GM12892 (cell line): ENCODE data around the gene SNRNP70.
A peak's percentile ranks its signal among the peaks of the same experiment; 100 is the strongest.

Source experiments
- DNase-seq: peaks from one replicate; pipeline ENCODE4 v3.0.0; 2011; ENCODE audit not compliant: insufficient read length
- FAIRE-seq: peaks from 2 replicates; lab custom pipeline; 2011; peaks lifted over from hg19 to GRCh38; lab: Jason Lieb, UNC
- POLR2A ChIP-seq: IDR thresholded peaks from 2 replicates; pipeline ENCODE4 v1.6.1; 2011; ENCODE audit warnings: low read depth, low read length, control low read depth
- POLR2AphosphoS5 ChIP-seq: IDR thresholded peaks from 2 replicates; pipeline ENCODE4 v1.6.1; 2011; ENCODE audit warnings: low read depth, low read length, control low read depth
- TAF1 ChIP-seq: IDR thresholded peaks from 2 replicates; pipeline ENCODE4 v1.6.1; 2011; ENCODE audit warnings: low read depth, mild to moderate bottlenecking, control low read depth, low read length, borderline replicate concordance

Gene SNRNP70

DNA sequence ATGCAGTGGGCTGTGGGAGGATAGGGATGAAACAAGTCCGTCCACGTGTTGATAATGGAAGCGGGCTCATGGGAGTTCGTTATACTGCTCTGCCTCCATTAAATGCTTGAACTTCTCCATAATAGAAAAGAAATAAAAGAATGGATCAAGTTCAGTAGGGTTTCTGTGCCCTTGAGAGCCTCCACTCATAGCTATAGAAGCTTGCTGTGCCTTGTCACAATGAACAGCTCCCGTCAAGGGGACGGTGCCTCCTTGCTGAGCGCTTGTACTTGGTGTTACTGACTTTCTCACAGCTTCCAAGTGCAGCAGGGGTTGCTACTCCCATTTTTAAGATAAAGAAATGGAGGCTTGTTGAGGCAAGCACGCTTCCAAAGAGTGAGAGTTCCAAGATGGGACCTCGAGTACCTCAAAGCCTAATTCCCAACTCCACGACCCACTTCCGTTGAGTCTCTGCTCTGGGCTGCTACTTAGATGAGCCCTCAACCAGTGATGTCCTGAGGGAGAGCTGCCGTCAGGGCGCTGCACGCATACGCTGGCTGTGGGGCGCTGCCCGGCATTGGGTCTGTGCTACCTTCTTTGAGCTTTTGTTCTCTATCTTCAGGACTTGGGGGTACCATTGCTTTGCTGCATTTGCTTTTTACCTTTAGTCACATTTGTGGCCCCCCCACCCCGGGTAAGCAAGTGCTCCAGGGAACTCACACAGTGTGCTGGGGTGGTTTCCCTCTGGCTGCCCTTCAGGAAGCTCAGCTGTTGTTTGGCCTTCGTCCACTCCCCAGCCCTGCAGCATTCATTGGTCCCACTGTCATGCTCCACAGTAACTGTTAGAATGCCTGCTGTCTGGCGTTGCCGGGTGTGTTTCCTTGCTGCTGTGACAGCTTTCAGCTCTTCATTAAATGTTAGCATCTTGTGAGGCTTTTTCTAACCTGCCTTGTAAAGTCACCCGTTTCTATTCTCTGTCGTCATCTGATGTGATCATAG, 9.5 kb downstream of the SNRNP70 start:
- DNase-seq: no peak
- TF ChIP-seq TAF1 (no peak), POLR2AphosphoS5 (peak; percentile 29), POLR2A (peak; percentile 25; the same call in 1 of the 2 replicates)
- no peak for FAIRE-seq

- peak; percentile 96 for FAIRE-seq
- TF ChIP-seq POLR2AphosphoS5: peak; percentile 55; the same call in 1 of the 2 replicates
- no peak for TF ChIP-seq TAF1
- peak; percentile 70 for DNase-seq
Measured at GRCh38 chr19:49097453-49098288, 12.4 kb downstream of the SNRNP70 start.

- DNase-seq (no peak), FAIRE-seq (no peak)
- TF ChIP-seq POLR2AphosphoS5 (no peak), TAF1 (no peak), POLR2A (no peak)
Measured at GRCh38 chr19:49098795-49099194, 13.5 kb downstream of the SNRNP70 start.

DNA sequence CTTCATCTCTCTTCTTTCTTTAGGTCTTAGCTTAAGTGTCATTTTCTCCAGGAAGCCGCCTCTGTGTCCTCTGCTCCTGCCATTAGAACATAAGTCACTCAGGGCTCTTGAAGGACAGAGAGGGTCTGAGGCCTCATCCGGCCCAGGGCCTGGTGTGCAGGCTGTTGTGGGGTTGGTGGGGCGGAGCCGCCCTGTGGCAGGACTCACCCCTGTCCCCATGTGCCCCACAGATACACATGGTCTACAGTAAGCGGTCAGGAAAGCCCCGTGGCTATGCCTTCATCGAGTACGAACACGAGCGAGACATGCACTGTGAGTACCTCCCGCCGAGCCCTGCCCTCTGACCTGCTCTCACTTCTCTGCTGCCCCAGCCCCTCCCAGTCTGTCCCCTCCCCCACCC, 15.9 kb downstream of the SNRNP70 start:
- no peak for TF ChIP-seq POLR2AphosphoS5
- TF ChIP-seq TAF1: no peak
- TF ChIP-seq POLR2A: no peak
- FAIRE-seq (no peak), DNase-seq (no peak)

DNA sequence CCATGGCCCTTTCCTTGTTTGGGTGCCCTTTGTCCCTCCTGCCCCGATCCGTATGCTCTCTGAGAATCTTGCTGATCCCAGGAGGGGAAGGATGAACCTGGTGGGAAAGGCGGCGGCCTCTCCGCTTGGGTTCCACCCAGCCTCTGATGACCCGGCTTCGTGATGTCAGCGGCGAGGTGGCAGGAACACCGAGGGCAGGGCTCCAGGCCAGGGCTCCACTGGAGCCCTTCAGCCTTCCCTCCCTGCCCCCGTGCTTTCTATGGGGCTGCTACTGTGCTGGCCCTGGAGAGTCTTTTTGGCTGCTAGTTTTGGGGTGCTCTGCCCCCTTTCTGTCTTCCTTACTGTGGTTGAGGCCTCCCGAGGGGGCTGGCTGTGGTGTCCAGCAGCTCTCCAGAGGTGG, 17.1 kb downstream of the SNRNP70 start:
- DNase-seq (no peak), FAIRE-seq (no peak)
- no peak for TF ChIP-seq POLR2AphosphoS5
- TF ChIP-seq TAF1: no peak
- TF ChIP-seq POLR2A: no peak

GRCh38 chr19:49103331-49104085, 18.3 kb downstream of the SNRNP70 start:
- DNase-seq (no peak), FAIRE-seq (no peak)

GRCh38 chr19:49104229-49104864, 19.1 kb downstream of the SNRNP70 start:
- TF ChIP-seq POLR2AphosphoS5: no peak
- TF ChIP-seq TAF1: no peak
- TF ChIP-seq POLR2A: no peak; the same call in 1 of the 2 replicates
- DNase-seq (no peak), FAIRE-seq (no peak)

More at GRCh38 chr19:49103331-49104085, 18.3 kb downstream of the SNRNP70 start:
- TF ChIP-seq POLR2AphosphoS5 (no peak), TAF1 (no peak), POLR2A (no peak; the same call in 1 of the 2 replicates)

- DNase-seq (no peak), FAIRE-seq (peak; percentile 86)
- TF ChIP-seq POLR2AphosphoS5 (0 out of 2 replicates have a peak, but pooled peaks have one; percentile 31), TAF1 (no peak), POLR2A (no peak)
Measured at GRCh38 chr19:49106648-49107135, 21.4 kb downstream of the SNRNP70 start.

- DNase-seq (no peak), FAIRE-seq (no peak)
- no peak for TF ChIP-seq POLR2A
- peak; percentile 59; the same call in 1 of the 2 replicates for TF ChIP-seq POLR2AphosphoS5
Measured at GRCh38 chr19:49107625-49108459, 22.6 kb downstream of the SNRNP70 start.

DNA sequence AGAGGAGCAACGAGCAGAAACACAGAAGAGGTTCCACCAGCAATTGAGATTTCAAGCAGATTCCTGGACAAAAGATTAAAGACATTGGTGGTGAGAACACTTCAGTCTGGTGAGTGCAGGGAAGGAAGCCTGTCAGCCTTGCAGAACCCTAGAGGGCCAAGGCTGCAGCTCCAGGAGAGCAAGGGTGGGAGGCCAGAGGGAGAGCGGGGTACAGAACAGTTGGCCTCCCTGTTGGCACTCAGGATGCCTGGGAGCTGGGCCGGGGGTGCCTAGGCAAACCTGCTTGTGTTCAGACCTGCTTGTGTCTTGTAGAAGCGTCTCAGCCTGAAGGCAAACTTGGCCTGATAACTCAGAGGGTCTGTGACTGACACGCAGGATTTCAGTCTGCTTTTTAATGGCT, 23.8 kb downstream of the SNRNP70 start:
- FAIRE-seq (no peak), DNase-seq (no peak)
- peak; percentile 51 for TF ChIP-seq POLR2A
- TF ChIP-seq TAF1: no peak
- TF ChIP-seq POLR2AphosphoS5: no peak
